SU-DHL-6 (cell line): Measurements from ENCODE around the gene ARHGAP28.

Experiments
- CTCF ChIP-seq: fragments of 200-600 bp; sonication (generic); IDR thresholded peaks from one replicate; pipeline ENCODE4 v1.5.1; 2017; ENCODE audit warnings: antibody characterized with exemption, mild to moderate bottlenecking, low read length, moderate library complexity; ENCODE audit not compliant: insufficient read depth, poor library complexity, severe bottlenecking
- EZH2phosphoT487 ChIP-seq: fragments of 200-600 bp; sonication (generic), shearing (Covaris generic); conservative IDR thresholded peaks from 2 replicates; pipeline ENCODE4 v1.6.1; 2018; ENCODE audit warnings: mild to moderate bottlenecking, antibody characterized with exemption, low read length, moderate library complexity, mixed read lengths

DNA sequence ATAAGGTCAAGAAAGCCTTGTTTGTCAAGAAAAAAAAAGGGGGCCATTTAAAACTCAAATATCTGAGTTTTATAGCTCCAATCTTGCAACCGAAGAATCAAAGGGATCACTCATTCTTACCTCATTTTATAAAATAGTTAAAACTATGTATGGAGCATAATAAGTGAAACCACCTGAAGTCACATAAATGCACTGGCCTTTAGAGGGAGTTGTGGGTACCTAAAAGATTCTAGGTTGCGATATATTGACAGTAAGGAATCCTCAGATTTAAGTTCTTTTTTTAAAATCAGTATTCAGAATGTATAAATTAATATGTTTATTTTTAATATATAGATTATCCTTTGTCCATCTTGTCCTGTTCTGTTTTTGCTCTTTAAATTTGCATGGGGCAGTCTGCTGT, 3.4 kb downstream of the ARHGAP28 start:
- TF ChIP-seq CTCF, result no peak
- TF ChIP-seq EZH2phosphoT487, result no peak
